Measurements from ENCODE around the gene BNC2.

DNA sequence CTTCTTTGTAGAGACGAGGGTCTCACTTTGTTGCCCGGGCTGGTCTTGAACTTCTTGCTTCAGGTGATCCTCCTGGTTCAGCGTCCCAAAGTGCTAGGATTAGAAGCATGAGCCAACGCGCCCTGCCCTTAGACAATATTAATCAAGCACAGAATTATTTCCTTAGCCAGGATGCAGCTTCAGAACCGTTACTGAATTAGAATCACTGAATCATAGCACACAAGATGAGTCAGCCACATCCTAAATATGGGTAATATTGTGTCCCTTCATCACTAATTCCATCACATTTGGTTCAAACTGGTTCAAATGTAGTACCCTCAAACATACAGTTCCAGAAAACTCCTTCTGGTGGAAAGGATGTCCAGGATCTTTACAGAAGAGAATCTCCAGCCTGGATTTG is 82.7 kb downstream of the BNC2 start:
- TF ChIP-seq EZH2 (IDR thresholded peaks at IDR 0.05) (no peak), CTCF (IDR thresholded peaks at IDR 0.05) (no peak), EZH2phosphoT487 (IDR thresholded peaks at IDR 0.05) (no peak)
